GM06990 (cell line): ENCODE data around the gene TSPOAP1.

Source experiments
- DNase-seq: peaks from one replicate; pipeline ENCODE4 v3.0.0-alpha.2; 2011; ENCODE audit not compliant: insufficient read length; ENCODE audit errors: extremely low read depth
- H3K27me3 ChIP-seq: replicated peaks from 2 replicates; pipeline ENCODE4 v1.6.0; 2011; ENCODE audit warnings: low read length; ENCODE audit not compliant: control insufficient read depth, insufficient read depth
- H3K36me3 ChIP-seq: 2 replicates; pipeline ENCODE4 v1.5.1; 2011; ENCODE audit warnings: low read length; ENCODE audit not compliant: control insufficient read depth, insufficient read depth
- H3K4me3 ChIP-seq: replicated peaks from 2 replicates; pipeline ENCODE4 v1.5.1; 2011; ENCODE audit warnings: low read depth, mild to moderate bottlenecking, control low read depth, low read length
- CTCF ChIP-seq: IDR thresholded peaks from 2 replicates; pipeline ENCODE4 v1.5.1; 2011; ENCODE audit warnings: low read length, control low read depth, mild to moderate bottlenecking, inconsistent platforms; ENCODE audit not compliant: insufficient read depth, poor library complexity, severe bottlenecking

TSPOAP1 gene

GRCh38 chr17:58328195-58329034 is at the start of gene TSPOAP1:
Gene TSPOAP1, minus strand, starts transcription at chr17:58328795. Its CDS starts 875 bp downstream, at chr17:58327920.
- H3K4me3 ChIP-seq, result peak within 1 kb of the TSS; percentile 92
- H3K27me3 ChIP-seq, result no peaks in the 10 kb centered on the region
- DNase-seq, result peak; percentile 92
- TF ChIP-seq CTCF, result no peak
- H3K36me3 ChIP-seq, result peaks cover 14% of the 10 kb centered on the region

- Histone ChIP-seq H3K27me3 (no peaks in the 10 kb centered on the region), H3K36me3 (no peaks in the 10 kb centered on the region), H3K4me3 (no peak overlapping the region)
- no peak for TF ChIP-seq CTCF
- no peak for DNase-seq
Observed at GRCh38 chr17:58377661-58378060, 49.1 kb upstream of the TSPOAP1 start.

GRCh38 chr17:58377093-58377601 is 48.6 kb upstream of the TSPOAP1 start:
- DNase-seq, result no peak

GRCh38 chr17:58376472-58377000 is 47.9 kb upstream of the TSPOAP1 start:
- TF ChIP-seq CTCF, result no peak
- no peak for DNase-seq
- no peak overlapping the region for H3K4me3 ChIP-seq
- H3K27me3 ChIP-seq, result no peaks in the 10 kb centered on the region
- no peaks in the 10 kb centered on the region for H3K36me3 ChIP-seq

More at GRCh38 chr17:58377093-58377601, 48.6 kb upstream of the TSPOAP1 start:
- Histone ChIP-seq H3K4me3 (no peak overlapping the region), H3K27me3 (no peaks in the 10 kb centered on the region), H3K36me3 (no peaks in the 10 kb centered on the region)
- no peak for TF ChIP-seq CTCF

- TF ChIP-seq CTCF, result no peak
- no peaks in the 10 kb centered on the region for H3K36me3 ChIP-seq
- no peak overlapping the region for H3K4me3 ChIP-seq
- DNase-seq, result no peak
- no peaks in the 10 kb centered on the region for H3K27me3 ChIP-seq
Observed at GRCh38 chr17:58375811-58376210, 47.2 kb upstream of the TSPOAP1 start.
